ENCODE results near the gene ST3GAL6. TPM values are rescaled to one million over a fixed set of nuclear protein-coding genes. Genes with fewer than 3 reads are reported as not detected.

The ST3GAL6 gene
- total RNA-seq, 1 experiment from 2014 or later: 3.2 TPM

DNA sequence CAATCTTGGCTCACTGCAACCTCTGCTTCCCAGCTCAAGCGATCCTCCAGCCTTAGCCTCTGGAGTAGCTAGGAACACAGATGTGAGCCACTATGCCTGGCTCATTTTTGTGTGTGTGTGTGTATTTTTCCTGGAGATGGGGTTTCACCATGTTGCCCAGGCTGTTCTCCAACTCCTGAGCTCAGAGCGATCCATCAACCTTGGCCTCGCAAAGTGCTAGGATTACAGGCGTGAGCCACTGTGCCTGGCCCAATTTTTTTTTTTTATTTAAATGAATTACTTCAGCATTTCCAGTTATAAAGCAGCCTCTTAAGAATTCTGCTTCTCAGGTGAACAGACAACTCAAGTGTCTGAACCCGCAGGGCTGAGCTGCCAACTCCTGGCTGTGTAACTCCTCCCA lies 20.1 kb upstream of the ST3GAL6 start:
- intact Hi-C loops (cut with micrococcal nuclease; ENCODE audit: unreplicated experiment): loop anchor here (5.0 kb wide), 1 partner anchor 34 kb away; no protein-coding TSS in a partner anchor
- TF ChIP-seq, protein P1, sequence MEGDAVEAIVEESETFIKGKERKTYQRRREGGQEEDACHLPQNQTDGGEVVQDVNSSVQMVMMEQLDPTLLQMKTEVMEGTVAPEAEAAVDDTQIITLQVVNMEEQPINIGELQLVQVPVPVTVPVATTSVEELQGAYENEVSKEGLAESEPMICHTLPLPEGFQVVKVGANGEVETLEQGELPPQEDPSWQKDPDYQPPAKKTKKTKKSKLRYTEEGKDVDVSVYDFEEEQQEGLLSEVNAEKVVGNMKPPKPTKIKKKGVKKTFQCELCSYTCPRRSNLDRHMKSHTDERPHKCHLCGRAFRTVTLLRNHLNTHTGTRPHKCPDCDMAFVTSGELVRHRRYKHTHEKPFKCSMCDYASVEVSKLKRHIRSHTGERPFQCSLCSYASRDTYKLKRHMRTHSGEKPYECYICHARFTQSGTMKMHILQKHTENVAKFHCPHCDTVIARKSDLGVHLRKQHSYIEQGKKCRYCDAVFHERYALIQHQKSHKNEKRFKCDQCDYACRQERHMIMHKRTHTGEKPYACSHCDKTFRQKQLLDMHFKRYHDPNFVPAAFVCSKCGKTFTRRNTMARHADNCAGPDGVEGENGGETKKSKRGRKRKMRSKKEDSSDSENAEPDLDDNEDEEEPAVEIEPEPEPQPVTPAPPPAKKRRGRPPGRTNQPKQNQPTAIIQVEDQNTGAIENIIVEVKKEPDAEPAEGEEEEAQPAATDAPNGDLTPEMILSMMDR (IDR thresholded peaks at IDR 0.05; ENCODE audit: unreplicated experiment): no peak
- H3K36me3 Mint-ChIP-seq (ENCODE audit: insufficient read depth, unreplicated experiment): no peaks in the 10 kb centered on the region
- DNase-seq: no peak
- CTCF ChIA-PET: interaction anchor here (0.6 to 1.4 kb wide), 2 partner anchors 19 to 34 kb away, joined by 4 read pairs; no protein-coding TSS in a partner anchor
- peaks cover 38% of the 10 kb centered on the region for H3K4me1 Mint-ChIP-seq (ENCODE audit: low read depth, unreplicated experiment)
- H3K9me3 Mint-ChIP-seq (ENCODE audit: low read depth, unreplicated experiment): no peaks in the 10 kb centered on the region
- no peaks in the 10 kb centered on the region for H3K27me3 Mint-ChIP-seq (ENCODE audit: unreplicated experiment)
- H3K27ac Mint-ChIP-seq (ENCODE audit: unreplicated experiment): no peak overlapping the region
- no TSS peak for BruUV-seq (replicated peaks)
- H3K4me3 Mint-ChIP-seq (ENCODE audit: low read depth, unreplicated experiment): no peak overlapping the region

- no peak overlapping the region for H3K4me3 Mint-ChIP-seq (ENCODE audit: low read depth, unreplicated experiment)
- intact Hi-C loops (cut with micrococcal nuclease; ENCODE audit: unreplicated experiment): loop anchor here (5.0 kb wide), 1 partner anchor 33 kb away; no protein-coding TSS in a partner anchor
Observed at GRCh38 chr3:98744283-98744682, 18.9 kb upstream of the ST3GAL6 start.

GRCh38 chr3:98745718-98746117 lies 17.4 kb upstream of the ST3GAL6 start:
- H3K36me3 Mint-ChIP-seq (ENCODE audit: insufficient read depth, unreplicated experiment): no peaks in the 10 kb centered on the region
- BruUV-seq (replicated peaks): no TSS peak
- no peaks in the 10 kb centered on the region for H3K9me3 Mint-ChIP-seq (ENCODE audit: low read depth, unreplicated experiment)
- TF ChIP-seq, protein P1 (IDR thresholded peaks at IDR 0.05; ENCODE audit: unreplicated experiment): no peak
- no peak for DNase-seq
- H3K27me3 Mint-ChIP-seq (ENCODE audit: unreplicated experiment): no peaks in the 10 kb centered on the region
- intact Hi-C loops (cut with micrococcal nuclease; ENCODE audit: unreplicated experiment): no loop called here
- no peak overlapping the region for H3K4me3 Mint-ChIP-seq (ENCODE audit: low read depth, unreplicated experiment)
- peaks cover 30% of the 10 kb centered on the region for H3K4me1 Mint-ChIP-seq (ENCODE audit: low read depth, unreplicated experiment)
- CTCF ChIA-PET: no interaction called here
- no peak overlapping the region for H3K27ac Mint-ChIP-seq (ENCODE audit: unreplicated experiment)

More at GRCh38 chr3:98744283-98744682, 18.9 kb upstream of the ST3GAL6 start:
- no peak for DNase-seq
- H3K27ac Mint-ChIP-seq (ENCODE audit: unreplicated experiment): no peak overlapping the region
- no peaks in the 10 kb centered on the region for H3K36me3 Mint-ChIP-seq (ENCODE audit: insufficient read depth, unreplicated experiment)
- no peaks in the 10 kb centered on the region for H3K9me3 Mint-ChIP-seq (ENCODE audit: low read depth, unreplicated experiment)
- BruUV-seq (replicated peaks): no TSS peak
- H3K27me3 Mint-ChIP-seq (ENCODE audit: unreplicated experiment): no peaks in the 10 kb centered on the region
- H3K4me1 Mint-ChIP-seq (ENCODE audit: low read depth, unreplicated experiment): peaks cover 38% of the 10 kb centered on the region
- CTCF ChIA-PET: no interaction called here
- TF ChIP-seq, protein P1 (IDR thresholded peaks at IDR 0.05; ENCODE audit: unreplicated experiment): no peak

DNA sequence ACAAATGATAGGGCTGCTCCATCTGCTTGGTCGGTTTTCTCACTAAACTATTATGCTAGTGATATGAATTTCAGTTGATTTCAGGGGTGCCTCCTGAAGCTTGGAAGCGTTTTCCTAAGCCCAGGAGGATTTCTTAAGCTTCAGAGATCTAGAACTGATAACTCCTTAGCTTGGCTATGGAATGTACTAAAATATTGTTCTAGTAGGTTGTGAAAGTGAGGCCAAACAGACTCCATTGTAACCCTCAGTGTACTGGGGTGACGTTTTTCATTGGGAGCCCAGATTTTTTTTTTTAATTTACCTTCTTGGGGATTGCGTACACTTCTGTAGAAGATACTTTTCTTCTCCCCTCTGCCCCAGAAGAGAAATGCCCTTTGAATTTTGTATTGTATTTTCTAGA lies 17.0 kb upstream of the ST3GAL6 start:
- BruUV-seq (replicated peaks): no TSS peak
- Mint-ChIP-seq H3K4me3 (ENCODE audit: low read depth, unreplicated experiment) (no peak overlapping the region), H3K4me1 (ENCODE audit: low read depth, unreplicated experiment) (peaks cover 26% of the 10 kb centered on the region), H3K27ac (ENCODE audit: unreplicated experiment) (no peak overlapping the region), H3K36me3 (ENCODE audit: insufficient read depth, unreplicated experiment) (no peaks in the 10 kb centered on the region), H3K9me3 (ENCODE audit: low read depth, unreplicated experiment) (no peaks in the 10 kb centered on the region), H3K27me3 (ENCODE audit: unreplicated experiment) (no peaks in the 10 kb centered on the region)
- intact Hi-C loops (cut with micrococcal nuclease; ENCODE audit: unreplicated experiment): no loop called here
- no peak for DNase-seq
- CTCF ChIA-PET: no interaction called here
- TF ChIP-seq, protein P1 (IDR thresholded peaks at IDR 0.05; ENCODE audit: unreplicated experiment): no peak
